Neural progenitor cell (in vitro differentiated cells): Measurements from ENCODE around the gene PRKAR2A. TPM values are rescaled to one million over a fixed set of nuclear protein-coding genes. Genes with fewer than 3 reads are reported as not detected.

Source experiments
- DNase-seq: peaks from one replicate; pipeline ENCODE4 v3.0.0-alpha.2; 2016; ENCODE audit warnings: low spot score
- H2AFZ ChIP-seq: fragments of 200-600 bp; sonication (generic); replicated peaks from 2 replicates; pipeline ENCODE4 v1.6.1; 2016; ENCODE audit warnings: antibody characterized with exemption
- H3F3A ChIP-seq: fragments of 200-600 bp; sonication (generic); 2 replicates; pipeline ENCODE4 v1.6.1; 2016; ENCODE audit warnings: antibody characterized with exemption, low read depth
- H3K27ac ChIP-seq: fragments of 200-600 bp; sonication (generic); 2 replicates; pipeline ENCODE4 v1.5.1; 2016; ENCODE audit warnings: mild to moderate bottlenecking
- H3K27me3 ChIP-seq: fragments of 200-600 bp; sonication (generic); 2 replicates; pipeline ENCODE4 v1.6.1; 2016; ENCODE audit warnings: mild to moderate bottlenecking, moderate library complexity
- H3K36me3 ChIP-seq: fragments of 200-600 bp; sonication (generic); 2 replicates; pipeline ENCODE4 v1.5.1; 2016
- H3K4me1 ChIP-seq: fragments of 200-600 bp; sonication (generic); 2 replicates; pipeline ENCODE4 v1.6.1; 2016; ENCODE audit warnings: mixed run types
- H3K4me2 ChIP-seq: fragments of 200-600 bp; sonication (generic); 2 replicates; pipeline ENCODE4 v1.6.1; 2016
- H3K4me3 ChIP-seq: fragments of 200-600 bp; sonication (generic); 2 replicates; pipeline ENCODE4 v1.5.1; 2016
- H3K79me2 ChIP-seq: fragments of 200-600 bp; sonication (generic); 2 replicates; pipeline ENCODE4 v1.6.1; 2016; ENCODE audit warnings: low read depth
- H3K9ac ChIP-seq: fragments of 200-600 bp; sonication (generic); 2 replicates; pipeline ENCODE4 v1.6.1; 2016
- H3K9me3 ChIP-seq: fragments of 200-600 bp; sonication (generic); 2 replicates; pipeline ENCODE4 v1.5.1; 2016; ENCODE audit warnings: low read depth
- H4K20me1 ChIP-seq: fragments of 200-600 bp; sonication (generic); 2 replicates; pipeline ENCODE4 v1.6.1; 2016; ENCODE audit warnings: low read depth
- H3K27ac Mint-ChIP-seq: 3 replicates; pipeline ENCODE4 v1.8.0; 2021; ENCODE audit warnings: mixed read lengths
- H3K27me3 Mint-ChIP-seq: 2 replicates; pipeline ENCODE4 v1.8.0; 2022; ENCODE audit warnings: low read depth, mild to moderate bottlenecking, inconsistent platforms, moderate library complexity, mixed read lengths; ENCODE audit not compliant: insufficient read depth
- H3K36me3 Mint-ChIP-seq: 3 replicates; pipeline ENCODE4 v1.8.0; 2021; ENCODE audit warnings: mixed read lengths
- H3K4me1 Mint-ChIP-seq: 3 replicates; pipeline ENCODE4 v1.8.0; 2021; ENCODE audit warnings: mixed read lengths
- H3K4me3 Mint-ChIP-seq: 3 replicates; pipeline ENCODE4 v1.8.0; 2021; ENCODE audit warnings: mild to moderate bottlenecking, moderate library complexity, mixed read lengths
- H3K9me3 Mint-ChIP-seq: 3 replicates; pipeline ENCODE4 v1.8.0; 2020; ENCODE audit warnings: mixed read lengths
- CTCF ChIP-seq: fragments of 200-600 bp; sonication (generic); IDR thresholded peaks from 2 replicates; pipeline ENCODE4 v1.5.1; 2017; ENCODE audit warnings: antibody characterized with exemption, mild to moderate bottlenecking
- EZH2 ChIP-seq: fragments of 200-600 bp; sonication (generic); IDR thresholded peaks from 2 replicates; pipeline ENCODE4 v1.6.1; 2017; ENCODE audit warnings: antibody characterized with exemption, mild to moderate bottlenecking, moderate library complexity
- EZH2phosphoT487 ChIP-seq: fragments of 200-600 bp; sonication (generic); IDR thresholded peaks from 2 replicates; pipeline ENCODE4 v1.6.1; 2017; ENCODE audit warnings: antibody characterized with exemption
- total RNA-seq: library from RNA; depleted of rRNA; stranded (reverse); fragments of >200 nt; gene quantifications from 2 replicates; pipeline ENCODE4 v1.2.3, GENCODE V29; 2015; ENCODE audit warnings: low replicate concordance

PRKAR2A gene
- total RNA-seq, 1 donor from 2014 or later = 25.0 TPM

DNA sequence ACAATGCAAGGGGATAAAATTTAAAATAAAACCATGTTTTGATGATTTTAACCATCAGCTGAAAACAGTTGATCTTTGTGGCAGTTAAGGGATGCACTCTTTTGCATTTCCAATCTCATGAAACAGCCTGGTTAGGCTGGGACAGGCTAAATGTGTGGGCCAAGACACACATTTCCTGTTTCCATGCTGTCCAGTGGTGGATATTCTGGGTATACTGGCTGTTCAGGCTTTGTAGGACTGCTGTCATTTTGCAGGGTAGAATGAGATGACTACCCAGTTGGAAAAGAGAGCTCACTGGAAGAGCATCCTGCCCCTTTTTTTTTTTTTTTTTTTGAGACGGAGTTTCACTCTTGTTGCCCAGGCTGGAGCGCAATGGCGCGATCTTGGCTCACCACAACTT, 88.6 kb downstream of the PRKAR2A start:
- Mint-ChIP-seq H3K4me1 (peaks cover 11% of the 10 kb centered on the region), H3K4me3 (no peak overlapping the region), H3K36me3 (peaks cover 4% of the 10 kb centered on the region), H3K27me3 (peaks cover 2% of the 10 kb centered on the region), H3K27ac (no peak overlapping the region), H3K9me3 (no peaks in the 10 kb centered on the region)
- Histone ChIP-seq H3F3A (no peaks in the 10 kb centered on the region), H3K9ac (no peak overlapping the region), H3K9me3 (no peaks in the 10 kb centered on the region), H4K20me1 (no peaks in the 10 kb centered on the region), H2AFZ (no peak overlapping the region), H3K36me3 (no peaks in the 10 kb centered on the region), H3K79me2 (no peaks in the 10 kb centered on the region), H3K4me2 (no peak overlapping the region), H3K27me3 (no peaks in the 10 kb centered on the region), H3K4me1 (no peaks in the 10 kb centered on the region), H3K27ac (no peak overlapping the region), H3K4me3 (no peak overlapping the region)
- no peak for DNase-seq
- no peak for TF ChIP-seq CTCF
- TF ChIP-seq EZH2phosphoT487 = no peak
- TF ChIP-seq EZH2 = no peak

GRCh38 chr3:48756640-48757039, 91.0 kb downstream of the PRKAR2A start:
- H3K9me3 Mint-ChIP-seq = no peaks in the 10 kb centered on the region
- no peaks in the 10 kb centered on the region for H3K27me3 Mint-ChIP-seq
- Histone ChIP-seq H2AFZ (no peak overlapping the region), H3F3A (no peaks in the 10 kb centered on the region), H3K9ac (no peak overlapping the region), H3K4me3 (no peak overlapping the region), H3K9me3 (no peaks in the 10 kb centered on the region), H3K4me1 (no peaks in the 10 kb centered on the region), H3K4me2 (no peak overlapping the region), H3K27ac (no peak overlapping the region), H3K36me3 (no peaks in the 10 kb centered on the region), H3K79me2 (no peaks in the 10 kb centered on the region), H3K27me3 (no peaks in the 10 kb centered on the region), H4K20me1 (no peaks in the 10 kb centered on the region)
- no peak for DNase-seq
- peak overlapping the region; percentile 35 for H3K27ac Mint-ChIP-seq
- TF ChIP-seq EZH2 (no peak), CTCF (no peak), EZH2phosphoT487 (no peak)
- H3K4me1 Mint-ChIP-seq = peaks cover 11% of the 10 kb centered on the region
- H3K4me3 Mint-ChIP-seq = no peak overlapping the region
- H3K36me3 Mint-ChIP-seq = peaks cover 4% of the 10 kb centered on the region

DNA sequence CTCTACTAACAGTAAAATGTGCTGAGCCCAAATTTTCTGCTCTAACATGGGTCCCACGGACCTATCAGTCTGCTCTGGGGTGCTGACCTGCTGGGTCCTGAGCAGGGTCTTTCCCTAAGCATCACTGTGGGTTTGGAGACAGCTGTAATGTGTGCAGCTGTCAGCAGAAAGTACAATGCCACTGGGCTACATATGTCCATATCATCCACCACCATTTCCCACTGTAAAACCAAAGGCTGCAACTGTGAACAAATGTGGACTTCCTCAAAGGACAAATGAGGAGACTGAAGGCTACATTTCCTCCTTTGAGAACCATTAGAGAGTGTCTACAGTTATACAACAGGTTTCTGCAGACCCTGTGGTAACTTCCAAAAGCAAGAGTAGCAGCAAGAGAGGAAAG, 96.8 kb downstream of the PRKAR2A start:
- peaks cover 1% of the 10 kb centered on the region for H3K9me3 Mint-ChIP-seq
- H2AFZ ChIP-seq = no peak overlapping the region
- H3F3A ChIP-seq = no peaks in the 10 kb centered on the region
- no peak for DNase-seq
- no peaks in the 10 kb centered on the region for H3K9me3 ChIP-seq
- H3K4me2 ChIP-seq = no peak overlapping the region
- H3K79me2 ChIP-seq = no peaks in the 10 kb centered on the region
- no peaks in the 10 kb centered on the region for H3K27me3 Mint-ChIP-seq
- no peaks in the 10 kb centered on the region for H3K4me1 Mint-ChIP-seq
- H3K36me3 Mint-ChIP-seq = peaks cover 4% of the 10 kb centered on the region
- H3K4me1 ChIP-seq = no peaks in the 10 kb centered on the region
- no peak overlapping the region for H3K4me3 ChIP-seq
- H4K20me1 ChIP-seq = no peaks in the 10 kb centered on the region
- no peaks in the 10 kb centered on the region for H3K27me3 ChIP-seq
- no peaks in the 10 kb centered on the region for H3K36me3 ChIP-seq
- H3K9ac ChIP-seq = no peak overlapping the region
- no peak overlapping the region for H3K27ac ChIP-seq
- TF ChIP-seq CTCF = no peak
- no peak for TF ChIP-seq EZH2phosphoT487
- TF ChIP-seq EZH2 = no peak
- H3K27ac Mint-ChIP-seq = no peak overlapping the region
- H3K4me3 Mint-ChIP-seq = no peak overlapping the region
